Cardiac muscle cell (in vitro differentiated cells and primary cell): Measurements from ENCODE around the gene CASZ1. TPM values are rescaled to one million over a fixed set of nuclear protein-coding genes. Genes with fewer than 3 reads are reported as not detected.

ENCODE experiments used
- DNase-seq, 2 donors: peaks; one replicate each; pipeline versions ENCODE4 v3.0.0 to v3.0.0-alpha.2; 2010 to 2017; ENCODE audit warnings: low read depth in 1 of 2, low spot score in 1 of 2
- H3K27ac ChIP-seq: fragments of 200-600 bp; sonication (generic); 2 replicates; pipeline ENCODE4 v1.5.1; 2016
- H3K27me3 ChIP-seq: fragments of 200-600 bp; sonication (generic); 2 replicates; pipeline ENCODE4 v1.6.0; 2016; ENCODE audit warnings: control low read depth
- H3K36me3 ChIP-seq: fragments of 200-600 bp; sonication (generic); 2 replicates; pipeline ENCODE4 v1.5.1; 2016; ENCODE audit warnings: control low read depth
- H3K4me1 ChIP-seq: fragments of 200-600 bp; sonication (generic); 2 replicates; pipeline ENCODE4 v1.8.1; 2017; ENCODE audit warnings: low read depth, mild to moderate bottlenecking, mixed run types
- H3K4me3 ChIP-seq: fragments of 200-600 bp; sonication (generic); 2 replicates; pipeline ENCODE4 v1.5.1; 2016; ENCODE audit warnings: mild to moderate bottlenecking
- H3K9me3 ChIP-seq: fragments of 200-600 bp; sonication (generic); 2 replicates; pipeline ENCODE4 v1.5.1; 2017; ENCODE audit warnings: low read depth, mild to moderate bottlenecking, control low read depth
- polyA plus RNA-seq: library from polyadenylated mRNA; unstranded; fragments of >200 nt; fragmentation: Nextera tagmentation; extraction: Ambion mirVana; gene quantifications from 2 replicates; pipeline ENCODE4 v1.2.1, GENCODE V29; 2016
- total RNA-seq: library from RNA; depleted of rRNA; stranded (reverse); fragments of >200 nt; gene quantifications from 2 replicates; pipeline ENCODE4 v1.2.3, GENCODE V29; 2016
- TF ChIP-seq, protein P1 (sequence below): IDR thresholded peaks from 2 replicates; pipeline ENCODE4 v1.5.1; 2012; ENCODE audit warnings: low read depth, mild to moderate bottlenecking, low read length

Gene CASZ1
- total and polyA plus RNA-seq, 2 experiments from 2014 or later, result 53.5 to 87.3 TPM

DNA sequence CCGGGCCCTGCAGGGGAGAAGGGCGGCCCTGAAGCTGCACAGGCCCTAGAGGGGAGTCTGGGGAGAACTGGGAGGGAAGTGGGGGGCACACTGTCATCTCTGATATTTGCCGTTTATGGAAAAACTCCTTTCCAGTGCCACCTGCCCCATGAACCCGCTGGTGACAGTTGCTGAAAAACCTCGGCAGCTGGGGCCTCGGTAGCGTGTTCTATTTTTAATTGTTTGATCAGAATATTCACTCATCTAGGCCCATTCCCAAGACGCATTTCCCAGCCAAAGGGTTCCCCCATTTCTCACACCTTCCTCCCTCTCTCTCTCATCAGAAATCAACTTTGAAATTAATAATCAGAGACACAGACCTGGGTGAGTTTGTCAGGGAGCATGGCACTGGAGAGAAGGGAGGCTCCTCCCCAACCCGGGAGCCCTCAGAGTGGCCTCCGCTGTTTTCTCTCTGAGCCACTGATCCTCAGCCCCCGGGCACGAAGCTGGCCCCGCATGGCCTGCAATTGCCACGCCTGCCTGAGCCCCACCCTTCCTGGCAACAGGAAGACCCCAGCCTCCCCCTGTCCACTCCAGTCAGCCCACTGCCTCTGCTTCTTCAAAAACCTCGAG is 111.1 kb downstream of the CASZ1 start:
- TF ChIP-seq, protein P1, sequence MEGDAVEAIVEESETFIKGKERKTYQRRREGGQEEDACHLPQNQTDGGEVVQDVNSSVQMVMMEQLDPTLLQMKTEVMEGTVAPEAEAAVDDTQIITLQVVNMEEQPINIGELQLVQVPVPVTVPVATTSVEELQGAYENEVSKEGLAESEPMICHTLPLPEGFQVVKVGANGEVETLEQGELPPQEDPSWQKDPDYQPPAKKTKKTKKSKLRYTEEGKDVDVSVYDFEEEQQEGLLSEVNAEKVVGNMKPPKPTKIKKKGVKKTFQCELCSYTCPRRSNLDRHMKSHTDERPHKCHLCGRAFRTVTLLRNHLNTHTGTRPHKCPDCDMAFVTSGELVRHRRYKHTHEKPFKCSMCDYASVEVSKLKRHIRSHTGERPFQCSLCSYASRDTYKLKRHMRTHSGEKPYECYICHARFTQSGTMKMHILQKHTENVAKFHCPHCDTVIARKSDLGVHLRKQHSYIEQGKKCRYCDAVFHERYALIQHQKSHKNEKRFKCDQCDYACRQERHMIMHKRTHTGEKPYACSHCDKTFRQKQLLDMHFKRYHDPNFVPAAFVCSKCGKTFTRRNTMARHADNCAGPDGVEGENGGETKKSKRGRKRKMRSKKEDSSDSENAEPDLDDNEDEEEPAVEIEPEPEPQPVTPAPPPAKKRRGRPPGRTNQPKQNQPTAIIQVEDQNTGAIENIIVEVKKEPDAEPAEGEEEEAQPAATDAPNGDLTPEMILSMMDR, result no peak
- no peak for DNase-seq
- Histone ChIP-seq H3K27me3 (no peaks in the 10 kb centered on the region), H3K36me3 (no peaks in the 10 kb centered on the region), H3K9me3 (no peaks in the 10 kb centered on the region), H3K27ac (peak overlapping the region; percentile 93), H3K4me1 (peaks cover 85% of the 10 kb centered on the region), H3K4me3 (no peak overlapping the region)

DNA sequence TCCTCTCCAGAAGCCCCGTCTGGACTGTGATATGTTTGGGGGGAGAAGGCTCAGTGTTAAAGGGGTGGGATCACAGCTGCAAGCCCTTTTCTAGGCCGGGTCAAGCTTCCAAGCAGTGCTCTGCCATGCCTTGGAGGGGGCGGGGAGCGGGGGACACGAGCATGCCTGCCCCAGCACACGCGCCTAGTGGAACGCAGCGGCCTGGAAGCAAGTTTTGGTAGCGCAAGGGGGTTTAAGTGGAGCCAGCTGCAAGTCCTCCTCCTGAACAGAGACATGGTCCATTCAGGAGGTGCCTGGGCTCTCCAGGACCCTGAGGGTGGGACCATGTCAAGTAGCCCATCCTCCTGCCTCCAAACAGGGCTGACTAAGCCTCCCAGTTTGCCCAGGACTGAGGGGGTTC is 112.2 kb downstream of the CASZ1 start:
- H3K27me3 ChIP-seq, result no peaks in the 10 kb centered on the region
- H3K27ac ChIP-seq, result peak overlapping the region; percentile 93
- no peak for DNase-seq
- no peak overlapping the region for H3K4me3 ChIP-seq
- no peaks in the 10 kb centered on the region for H3K36me3 ChIP-seq
- TF ChIP-seq, protein P1, result no peak
- no peaks in the 10 kb centered on the region for H3K9me3 ChIP-seq
- peaks cover 90% of the 10 kb centered on the region for H3K4me1 ChIP-seq

DNA sequence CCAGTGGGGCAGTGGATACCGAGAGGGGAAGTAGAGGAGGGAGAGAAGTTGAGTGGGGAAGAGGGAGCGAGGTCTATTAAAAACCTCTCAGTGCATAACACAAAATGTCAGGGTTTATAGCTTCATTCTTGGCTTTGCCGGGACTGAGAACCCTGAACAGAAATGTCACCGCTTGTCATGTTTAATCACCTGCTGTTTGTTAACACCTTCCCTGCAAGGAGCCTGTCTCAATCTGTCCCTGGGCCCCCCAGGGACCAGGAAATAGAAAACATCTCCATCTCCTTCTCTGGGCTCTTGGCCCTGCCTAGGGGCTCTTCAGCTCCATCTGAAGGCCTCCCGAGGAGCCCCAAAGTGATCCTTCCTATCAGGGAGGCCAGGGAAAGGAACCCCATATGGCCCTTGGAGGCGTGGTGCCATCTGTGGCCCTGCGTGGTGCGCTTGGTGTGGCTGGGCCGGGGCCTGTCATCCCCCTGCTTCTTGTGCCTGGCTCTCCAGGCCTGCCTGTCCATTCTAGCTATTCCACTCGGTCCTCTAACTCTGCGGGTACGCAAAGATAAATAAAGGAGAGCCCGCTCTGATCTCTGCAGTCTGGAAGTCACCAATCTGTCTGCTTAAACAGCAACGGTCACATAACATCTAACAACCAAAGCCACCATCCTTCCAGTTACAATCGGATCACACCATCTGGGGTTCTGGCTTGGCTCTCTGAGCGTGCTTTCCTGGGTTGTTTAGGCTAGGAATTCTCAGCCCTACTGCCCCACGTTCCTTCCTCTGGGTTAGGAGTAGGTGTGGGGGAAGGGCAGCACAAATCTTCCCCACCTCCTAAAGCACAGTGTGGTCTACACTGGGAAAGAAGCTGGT is 113.8 kb downstream of the CASZ1 start:
- H3K27me3 ChIP-seq, result no peaks in the 10 kb centered on the region
- no peaks in the 10 kb centered on the region for H3K9me3 ChIP-seq
- H3K4me1 ChIP-seq, result peaks cover 93% of the 10 kb centered on the region
- no peaks in the 10 kb centered on the region for H3K36me3 ChIP-seq
- TF ChIP-seq, protein P1, result no peak
- peak in 1 of 2 donors; percentile 26 for DNase-seq
- no peak overlapping the region for H3K4me3 ChIP-seq
- peak overlapping the region; percentile 93 for H3K27ac ChIP-seq

GRCh38 chr1:10682108-10682445 is 114.4 kb downstream of the CASZ1 start:
- TF ChIP-seq, protein P1, result no peak

GRCh38 chr1:10681296-10682107 is 114.9 kb downstream of the CASZ1 start:
- peak in 1 of 2 donors; percentile 34 for DNase-seq

More at GRCh38 chr1:10682108-10682445, 114.4 kb downstream of the CASZ1 start:
- DNase-seq, result peak in 1 of 2 donors; percentile 10
- no peaks in the 10 kb centered on the region for H3K27me3 ChIP-seq
- no peaks in the 10 kb centered on the region for H3K36me3 ChIP-seq
- H3K4me3 ChIP-seq, result no peak overlapping the region
- peak overlapping the region; percentile 93 for H3K27ac ChIP-seq
- no peaks in the 10 kb centered on the region for H3K9me3 ChIP-seq
- peaks cover 93% of the 10 kb centered on the region for H3K4me1 ChIP-seq

More at GRCh38 chr1:10681296-10682107, 114.9 kb downstream of the CASZ1 start:
- Histone ChIP-seq H3K27me3 (no peaks in the 10 kb centered on the region), H3K9me3 (no peaks in the 10 kb centered on the region), H3K4me1 (peaks cover 89% of the 10 kb centered on the region), H3K27ac (peak overlapping the region; percentile 93), H3K36me3 (no peaks in the 10 kb centered on the region), H3K4me3 (no peak overlapping the region)
- TF ChIP-seq, protein P1, result no peak
